Adrenal gland (tissue), 12 donors: Measurements from ENCODE around the gene KDM6A. TPM values are rescaled to one million over a fixed set of nuclear protein-coding genes. Genes with fewer than 3 reads are reported as not detected.
A peak's percentile ranks its signal among the peaks of the same experiment; 100 is the strongest.

Experiments used
- DNase-seq, 7 donors: peaks; one replicate each; pipeline ENCODE4 v3.0.0-alpha.2; 2019 to 2020
- H3K27ac ChIP-seq, 5 donors: fragments of 200-600 bp; sonication (generic) in 4 of 5; 1 replicate in 3 of 5; 2 replicates in 2 of 5; pipeline versions ENCODE4 v1.5.1 to v1.8.0; 2016 to 2020; ENCODE audit warnings: mild to moderate bottlenecking in 1 of 5
- H3K27me3 ChIP-seq: fragments of 200-600 bp; 2 replicates; pipeline ENCODE4 v1.8.0; 2021
- H3K36me3 ChIP-seq, 2 donors: fragments of 200-600 bp; replicated peaks in 1 of 2; 1 replicate in 1 of 2; 2 replicates in 1 of 2; pipeline versions ENCODE4 v1.5.1 to v1.8.0; 2018 to 2022
- H3K4me1 ChIP-seq, 2 donors: fragments of 200-600 bp; replicated peaks in 1 of 2; 1 replicate in 1 of 2; 2 replicates in 1 of 2; pipeline versions ENCODE4 v1.5.1 to v1.8.0; 2018 to 2021
- H3K4me3 ChIP-seq, 4 donors: fragments of 200-600 bp; sonication (generic) in 3 of 4; one replicate each; pipeline ENCODE4 v1.5.1; 2016 to 2018
- H3K9me3 ChIP-seq, 3 donors: fragments of 200-600 bp; sonication (generic) in 1 of 3; replicated peaks in 1 of 3; 1 replicate in 2 of 3; 2 replicates in 1 of 3; pipeline versions ENCODE4 v1.5.1 to v1.8.0; 2016 to 2021
- POLR2A ChIP-seq, 2 donors: fragments of 450-650 bp; IDR thresholded peaks; one replicate each; pipeline ENCODE4 v1.6.1; 2017; ENCODE audit warnings: antibody characterized with exemption in 2 of 2, mild to moderate bottlenecking in 2 of 2, moderate library complexity in 1 of 2
- WGBS, 4 donors: extraction: QIAGEN DNeasy Blood & Tissue Kit in 2 of 4; methylation state at CpG; one replicate each; pipeline versions ENCODE4 v1.1.5 to v1.1.7; 2013 to 2017; 5-methylcytosine and 5-hydroxymethylcytosine counted together
- intact Hi-C, 2 donors: fragments of 100-400 bp; cut with DNase I; formaldehyde crosslinking; loops; one replicate each; pipeline versions ENCODE4 v1.14.1 to v1.15.0; 2022 to 2023
- polyA plus RNA-seq, 3 donors: library from polyadenylated mRNA; stranded (reverse); fragments of 200-250 nt in 2 of 3; fragments of 350-450 nt in 1 of 3; fragmentation: Illumina TruSeq in 1 of 3; extraction: RNeasy Lipid Tissue Mini Kit (QIAGEN cat#74804) in 1 of 3; gene quantifications; one replicate each; pipeline ENCODE4 v1.2.3, GENCODE V29; 2013 to 2014
- total RNA-seq, 9 donors: library from RNA; depleted of rRNA in 4 of 9; stranded (reverse); fragments of >200 nt in 4 of 9; fragments of 120-200 nt in 1 of 9; fragmentation: NEBNext Ultra II Directional in 1 of 9; extraction: Animal tissue kit (Norgen Biotek cat#: 25700) in 1 of 9; gene quantifications; one replicate each; pipeline versions ENCODE4 v1.1.0 to v1.2.4, GENCODE V29; 2013 to 2023
- TF ChIP-seq, protein P1 (sequence below), 6 experiments: fragments of 450-650 bp in 4 of 6; fragments of 200-600 bp in 2 of 6; sonication (generic) in 1 of 6; IDR thresholded peaks; 1 replicate in 5 of 6; 2 replicates in 1 of 6; pipeline versions ENCODE4 v1.5.1 to v1.8.0; 2016 to 2021; ENCODE audit warnings: antibody characterized with exemption in 6 of 6, mild to moderate bottlenecking in 2 of 6, moderate library complexity in 1 of 6
- donor health status: healthy with polysubstance abuse.
- donor health status: Bipolar disorder and iron deficiency.
- donor health status: DM: yes; HTN: yes; CAD: no.
- donor health status: DM: no; HTN: no; CAD: no.
- donor health status: DM: no; HTN: no; CAD: no.
- donor health status: DM: yes; HTN: yes; CAD: no.

Gene KDM6A
- total and polyA plus RNA-seq, 12 donors: 4.1 to 37.9 (median 21.6) TPM

DNA sequence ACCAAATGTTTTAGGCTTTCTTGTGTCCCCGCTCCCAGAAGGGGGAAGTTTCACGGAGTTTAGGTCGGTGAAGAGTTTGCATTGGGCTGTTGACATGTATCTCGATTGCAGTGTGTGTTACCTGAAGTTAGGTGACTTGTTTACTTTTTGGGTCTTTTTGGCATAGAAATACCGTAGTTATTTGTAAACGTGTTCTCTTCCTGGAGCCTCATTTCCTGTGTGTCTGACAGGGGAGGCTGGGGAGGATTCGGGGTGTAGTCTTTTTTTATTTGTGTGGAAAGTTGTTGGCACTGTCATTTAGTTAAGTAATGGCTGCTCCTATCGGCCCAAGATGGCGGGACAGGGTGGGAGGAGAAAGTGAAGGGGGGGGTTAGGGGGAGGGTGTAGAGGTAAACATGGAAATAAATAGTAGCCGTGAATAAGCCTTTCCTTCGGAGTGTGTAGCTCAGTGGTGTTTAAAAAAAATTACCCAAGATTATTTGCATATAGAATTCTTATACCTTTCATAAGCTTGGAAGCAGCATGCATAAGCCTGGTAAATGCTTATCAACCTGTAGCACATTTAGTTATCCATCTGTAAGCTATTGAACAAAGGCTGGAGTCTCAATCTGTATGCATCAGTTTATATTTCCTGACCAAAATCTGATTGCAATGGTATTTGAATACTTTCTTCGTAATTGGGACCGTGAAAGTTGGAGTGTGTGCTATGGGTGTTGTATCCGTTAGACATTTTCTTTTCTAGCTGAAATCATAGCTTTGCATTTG lies 1.6 kb downstream of the KDM6A start:
- peak overlapping the region; percentile 92 to 98 (median 97) for H3K27ac ChIP-seq
- 1 to 2% (median 1%) methylated on average over 11 to 14 of the region's 14 CpGs for WGBS, 4 donors

DNA sequence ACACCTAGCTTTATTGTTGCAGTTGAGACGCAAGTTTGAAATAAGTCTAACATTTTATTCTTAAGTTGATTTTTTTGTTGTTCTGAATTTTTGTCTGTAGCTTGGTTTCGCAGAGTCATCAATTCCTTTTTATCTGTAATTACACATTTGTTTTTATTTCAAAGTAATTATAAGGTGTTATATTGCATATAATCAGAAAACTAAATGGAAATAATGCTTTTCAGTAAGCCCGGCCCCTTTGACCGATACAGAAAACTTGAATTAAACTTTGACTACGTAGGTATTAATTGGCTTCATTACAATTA lies 2.1 kb downstream of the KDM6A start:
- no peak for TF ChIP-seq POLR2A (IDR thresholded peaks at IDR 0.05)
- TF ChIP-seq, protein P1, sequence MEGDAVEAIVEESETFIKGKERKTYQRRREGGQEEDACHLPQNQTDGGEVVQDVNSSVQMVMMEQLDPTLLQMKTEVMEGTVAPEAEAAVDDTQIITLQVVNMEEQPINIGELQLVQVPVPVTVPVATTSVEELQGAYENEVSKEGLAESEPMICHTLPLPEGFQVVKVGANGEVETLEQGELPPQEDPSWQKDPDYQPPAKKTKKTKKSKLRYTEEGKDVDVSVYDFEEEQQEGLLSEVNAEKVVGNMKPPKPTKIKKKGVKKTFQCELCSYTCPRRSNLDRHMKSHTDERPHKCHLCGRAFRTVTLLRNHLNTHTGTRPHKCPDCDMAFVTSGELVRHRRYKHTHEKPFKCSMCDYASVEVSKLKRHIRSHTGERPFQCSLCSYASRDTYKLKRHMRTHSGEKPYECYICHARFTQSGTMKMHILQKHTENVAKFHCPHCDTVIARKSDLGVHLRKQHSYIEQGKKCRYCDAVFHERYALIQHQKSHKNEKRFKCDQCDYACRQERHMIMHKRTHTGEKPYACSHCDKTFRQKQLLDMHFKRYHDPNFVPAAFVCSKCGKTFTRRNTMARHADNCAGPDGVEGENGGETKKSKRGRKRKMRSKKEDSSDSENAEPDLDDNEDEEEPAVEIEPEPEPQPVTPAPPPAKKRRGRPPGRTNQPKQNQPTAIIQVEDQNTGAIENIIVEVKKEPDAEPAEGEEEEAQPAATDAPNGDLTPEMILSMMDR (IDR thresholded peaks at IDR 0.05): no peak
- peak overlapping the region in 2 of 5 donors; percentile 94 to 98 for H3K27ac ChIP-seq
- 7 to 23% (median 13%) methylated on average over 5 of the region's 5 CpGs for WGBS, 4 donors
- DNase-seq: no peak
- H3K9me3 ChIP-seq: no peaks in the 10 kb centered on the region
- peak overlapping the region in 2 of 4 donors; percentile 92 for H3K4me3 ChIP-seq
- peaks cover 4 to 55% of the 10 kb centered on the region in 2 donors for H3K4me1 ChIP-seq
- no peaks in the 10 kb centered on the region for H3K27me3 ChIP-seq
- intact Hi-C loops: no loop called here
- H3K36me3 ChIP-seq: no peaks in the 10 kb centered on the region

More for the DNA sequence above, 1.6 kb downstream of the KDM6A start:
- Histone ChIP-seq H3K9me3 (no peaks in the 10 kb centered on the region), H3K36me3 (no peaks in the 10 kb centered on the region), H3K4me1 (peaks cover 4 to 55% of the 10 kb centered on the region in 2 donors), H3K4me3 (peak overlapping the region in 3 of 4 donors; percentile 60 to 92 (median 92)), H3K27me3 (no peaks in the 10 kb centered on the region)
- DNase-seq: peak in 5 of 7 donors; percentile 10 to 48 (median 39)
- no peak for TF ChIP-seq POLR2A (IDR thresholded peaks at IDR 0.05)
- TF ChIP-seq, protein P1 (IDR thresholded peaks at IDR 0.05): no peak
- intact Hi-C loops: no loop called here

DNA sequence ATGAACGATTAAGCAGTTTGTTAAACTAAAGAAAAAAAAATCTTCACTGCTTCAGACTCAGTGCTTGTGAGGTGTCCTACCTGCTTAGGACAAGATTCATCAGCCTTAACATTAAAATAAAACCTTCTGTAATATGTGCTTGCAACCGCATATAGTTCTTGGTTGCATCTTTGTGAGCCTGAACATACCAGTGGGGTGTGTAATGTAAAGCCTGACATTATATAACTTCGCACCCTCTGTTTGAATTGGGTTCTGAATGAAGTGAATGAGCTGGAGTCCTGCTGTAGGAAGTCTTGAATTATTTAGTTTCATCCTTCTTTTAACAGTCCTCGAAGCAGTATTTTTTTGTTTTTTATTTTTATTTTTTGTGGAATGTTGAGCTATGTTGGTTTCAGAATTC lies 3.1 kb downstream of the KDM6A start:
- H3K36me3 ChIP-seq: no peaks in the 10 kb centered on the region
- 20 to 40% (median 28%) methylated on average over 4 of the region's 4 CpGs for WGBS, 4 donors
- H3K4me1 ChIP-seq: peaks cover 4 to 51% of the 10 kb centered on the region in 2 donors
- peak overlapping the region in 1 of 5 donors; percentile 94 for H3K27ac ChIP-seq
- intact Hi-C loops: no loop called here
- no peak for DNase-seq
- no peaks in the 10 kb centered on the region for H3K27me3 ChIP-seq
- H3K9me3 ChIP-seq: no peaks in the 10 kb centered on the region
- no peak for TF ChIP-seq POLR2A (IDR thresholded peaks at IDR 0.05)
- TF ChIP-seq, protein P1 (IDR thresholded peaks at IDR 0.05): no peak
- peak overlapping the region in 1 of 4 donors; percentile 92 for H3K4me3 ChIP-seq

DNA sequence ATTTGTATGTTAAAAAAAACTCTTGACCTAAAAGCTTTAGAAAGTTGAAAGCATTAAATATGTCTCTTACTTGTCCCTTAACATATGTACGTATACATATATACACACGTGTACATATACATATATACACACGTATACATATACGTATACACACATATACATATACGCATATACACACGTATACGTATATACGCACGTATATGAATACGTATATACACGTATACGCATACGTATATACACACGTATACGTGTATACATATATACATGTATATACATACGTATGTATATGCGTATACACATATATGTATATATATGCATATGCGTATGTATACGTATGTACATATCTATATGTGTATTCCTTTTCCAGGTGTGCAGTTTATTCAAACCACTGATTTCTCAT lies 3.8 kb downstream of the KDM6A start:
- no peak for DNase-seq
- Histone ChIP-seq H3K4me1 (peaks cover 5 to 45% of the 10 kb centered on the region in 2 donors), H3K4me3 (no peak overlapping the region), H3K9me3 (no peaks in the 10 kb centered on the region), H3K36me3 (no peaks in the 10 kb centered on the region), H3K27ac (no peak overlapping the region), H3K27me3 (no peaks in the 10 kb centered on the region)
- intact Hi-C loops: no loop called here
- WGBS, 4 donors: 82 to 90% (median 85%) methylated on average over 19 of the region's 19 CpGs
- TF ChIP-seq, protein P1 (IDR thresholded peaks at IDR 0.05): no peak
- no peak for TF ChIP-seq POLR2A (IDR thresholded peaks at IDR 0.05)
